ENCODE data around the gene ECE1.
"Not testable (repeated sequence)": the region's sequence is repeated elsewhere in the genome, so short reads cannot be mapped to it uniquely, and the experiment has no call there.

Gene ECE1

DNA sequence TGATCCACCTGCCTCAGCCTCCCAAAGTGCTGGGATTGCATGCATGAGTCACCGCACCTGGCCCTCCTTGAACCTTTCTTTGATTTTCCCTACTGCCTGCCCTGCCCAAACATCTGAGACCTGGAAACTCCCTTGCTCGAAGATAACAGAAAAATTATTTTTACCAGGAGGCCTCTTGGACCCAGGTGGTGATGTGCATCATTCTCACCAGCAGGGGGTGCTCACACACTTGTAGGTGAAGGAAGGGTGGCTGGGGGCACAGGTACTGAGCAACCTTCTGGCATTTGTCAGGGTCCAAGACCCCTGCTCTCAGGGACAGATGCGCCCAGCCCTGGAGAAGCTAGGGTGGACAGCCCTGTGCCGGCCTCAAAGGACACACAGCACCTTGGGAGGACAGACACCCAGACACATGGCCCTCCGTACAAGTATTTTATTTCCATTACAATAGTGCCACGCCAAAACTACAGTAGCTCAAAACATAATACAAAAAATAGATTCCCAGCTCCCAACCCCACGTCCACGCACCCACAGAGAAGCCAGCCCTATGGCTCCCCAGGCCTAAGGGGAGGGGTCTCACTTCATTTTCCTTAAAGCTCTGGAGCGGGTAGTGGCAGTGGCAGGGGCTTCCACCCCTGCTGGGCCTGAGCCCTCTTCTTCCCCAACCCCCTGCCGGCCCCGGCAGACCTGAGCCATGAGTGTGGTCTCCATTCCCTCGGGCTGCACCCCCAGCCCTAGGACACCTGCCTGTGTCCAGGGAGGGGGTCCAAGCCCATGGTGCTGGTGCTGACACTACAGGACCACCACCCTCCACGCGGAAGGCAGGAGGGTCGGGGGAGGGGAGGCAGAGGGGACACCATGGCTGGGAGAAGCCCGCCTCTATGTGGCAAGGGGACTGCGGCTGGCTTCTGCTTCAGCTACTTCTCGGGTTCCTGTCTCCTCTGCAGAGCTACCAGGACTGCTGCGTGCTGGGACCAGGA lies 73.1 kb downstream of the ECE1 start:
- DNase-seq = peak; percentile 66 to 70

DNA sequence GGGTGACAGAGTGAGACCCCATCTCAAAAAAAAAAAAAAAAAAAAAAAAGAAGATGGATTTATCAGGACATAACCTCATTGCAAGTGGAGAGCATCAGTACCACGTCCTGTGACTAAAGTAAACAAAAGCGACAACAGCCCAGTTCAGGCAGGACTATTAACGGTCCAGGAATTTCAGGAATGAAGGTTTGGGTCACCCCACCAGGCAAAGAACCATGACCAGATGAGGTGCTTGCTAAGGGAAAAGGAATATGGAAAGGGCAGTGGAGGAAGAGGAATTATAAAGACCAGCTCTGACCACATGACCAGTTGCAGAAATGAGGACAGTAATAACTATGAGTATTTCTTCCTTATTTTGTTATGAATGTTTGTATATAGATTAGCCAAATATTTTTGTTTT lies 78.1 kb downstream of the ECE1 start:
- no peak for DNase-seq

DNA sequence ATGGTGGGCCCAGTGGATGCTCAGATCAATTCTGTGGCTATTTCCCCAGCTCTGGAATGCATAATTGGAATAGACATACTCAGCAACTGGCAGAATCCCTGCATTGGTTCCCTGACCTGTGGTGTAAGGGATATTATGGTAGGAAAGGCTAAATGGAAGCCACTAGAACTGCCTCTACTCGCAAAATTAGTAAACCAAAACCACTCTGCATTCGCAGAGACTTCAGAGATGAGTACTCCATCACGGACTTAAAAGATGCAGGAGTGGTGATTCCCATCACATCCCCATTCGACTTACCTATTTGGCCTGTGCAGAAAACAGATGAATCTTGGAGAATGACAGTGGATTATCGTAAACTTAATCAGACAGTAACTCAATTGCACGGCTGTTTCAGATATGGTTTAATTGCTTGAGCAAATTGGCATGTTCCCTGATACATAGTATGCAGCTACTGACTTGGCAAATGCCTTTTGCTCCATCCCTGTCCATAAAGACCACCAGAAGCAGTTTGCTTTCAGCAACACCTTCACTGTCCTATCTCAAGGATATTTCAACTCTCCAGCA lies 82.0 kb downstream of the ECE1 start:
- not testable (repeated sequence) for DNase-seq

DNA sequence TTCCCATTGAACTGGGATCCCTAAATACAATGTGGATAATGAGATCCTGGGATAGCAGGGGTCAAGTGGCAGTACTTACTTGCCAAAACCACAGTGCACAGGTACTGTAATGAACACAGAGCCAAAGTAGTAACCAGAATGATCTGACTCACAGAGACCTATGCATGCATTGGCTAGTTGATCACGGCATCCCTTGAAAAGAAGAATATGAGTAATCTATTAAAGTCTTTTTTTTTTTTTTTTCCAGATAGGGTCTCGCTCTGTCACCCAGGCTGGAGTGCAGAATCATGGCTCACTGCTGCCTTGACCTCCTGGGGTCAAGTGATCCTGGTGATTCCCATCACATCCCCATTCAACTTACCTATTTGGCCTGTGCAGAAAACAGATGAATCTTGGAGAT lies 84.1 kb downstream of the ECE1 start:
- no peak for DNase-seq

DNA sequence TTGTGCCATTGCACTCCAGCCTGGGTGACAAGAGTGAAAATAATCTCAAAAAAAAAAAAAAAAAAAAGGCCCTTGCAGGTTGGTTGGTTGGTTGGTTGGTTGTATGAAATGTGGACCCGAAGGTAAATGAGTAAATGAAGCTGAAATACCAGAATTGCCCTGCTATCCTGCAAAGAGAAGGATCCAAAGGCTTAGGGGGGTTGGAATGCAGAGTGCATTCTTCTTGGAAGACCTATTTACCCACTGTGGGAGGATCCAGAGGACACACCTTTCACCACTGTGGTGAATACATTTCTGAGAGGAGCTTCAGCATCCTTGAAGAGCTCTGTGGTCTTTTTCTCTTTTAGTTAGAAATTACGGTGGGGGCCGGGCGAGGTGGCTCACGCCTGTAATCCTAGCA lies 84.8 kb downstream of the ECE1 start:
- DNase-seq = no peak

DNA sequence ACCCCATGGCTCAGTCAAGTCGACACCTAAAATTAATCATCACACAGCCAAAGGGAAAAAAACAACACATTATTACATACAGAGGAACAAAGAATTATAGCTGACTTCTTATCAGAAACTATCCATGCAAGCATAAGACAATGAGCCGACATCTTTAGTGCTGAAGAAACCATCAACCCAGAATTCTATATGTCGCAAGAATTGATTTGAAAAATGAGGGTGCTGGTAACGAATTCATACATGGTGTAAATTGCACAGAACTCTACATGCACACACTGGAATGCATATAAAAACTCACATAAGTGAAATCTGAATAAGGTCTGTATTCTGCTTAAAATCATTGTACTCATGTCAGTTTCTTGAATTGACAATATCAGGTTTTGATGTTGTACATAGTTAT lies 88.6 kb downstream of the ECE1 start:
- DNase-seq = no peak

DNA sequence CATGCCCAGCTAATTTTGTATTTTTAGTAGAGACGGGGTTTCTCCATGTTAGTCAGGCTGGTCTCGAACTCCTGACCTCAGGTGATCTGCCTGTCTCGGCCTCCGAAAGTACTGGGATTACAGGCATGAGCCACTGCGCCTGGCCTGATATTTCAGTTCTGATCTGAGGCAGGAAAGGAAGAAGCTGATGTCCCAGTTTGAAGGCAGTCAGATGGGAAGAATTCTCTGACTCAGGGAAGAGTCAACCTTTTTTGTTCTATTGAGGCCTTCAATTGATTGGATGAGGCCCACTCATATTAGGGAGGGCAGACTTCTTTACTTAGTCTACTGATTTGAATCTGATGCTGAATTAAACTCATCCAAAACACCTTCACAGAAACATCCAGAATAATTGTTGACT lies 89.0 kb downstream of the ECE1 start:
- DNase-seq = not testable (repeated sequence)

DNA sequence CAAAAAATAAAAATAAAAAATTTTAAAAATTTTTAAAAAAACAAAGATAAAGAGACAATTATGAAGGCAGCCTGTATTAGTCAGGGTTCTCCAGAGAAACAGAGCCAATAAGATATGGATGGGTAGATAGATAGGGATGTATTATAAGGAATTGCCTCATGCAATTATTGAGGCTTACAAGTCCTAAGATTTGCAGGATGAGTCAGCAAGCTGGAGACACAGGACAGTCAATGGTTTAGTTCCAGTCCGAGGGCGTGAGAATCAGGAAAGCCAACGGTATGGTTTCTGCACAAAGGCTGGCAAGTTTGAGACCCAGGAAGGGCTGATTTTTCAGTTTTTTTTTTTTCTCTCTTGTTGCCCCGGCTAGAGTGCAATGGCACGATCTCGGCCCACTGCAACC lies 89.5 kb downstream of the ECE1 start:
- DNase-seq = no peak

DNA sequence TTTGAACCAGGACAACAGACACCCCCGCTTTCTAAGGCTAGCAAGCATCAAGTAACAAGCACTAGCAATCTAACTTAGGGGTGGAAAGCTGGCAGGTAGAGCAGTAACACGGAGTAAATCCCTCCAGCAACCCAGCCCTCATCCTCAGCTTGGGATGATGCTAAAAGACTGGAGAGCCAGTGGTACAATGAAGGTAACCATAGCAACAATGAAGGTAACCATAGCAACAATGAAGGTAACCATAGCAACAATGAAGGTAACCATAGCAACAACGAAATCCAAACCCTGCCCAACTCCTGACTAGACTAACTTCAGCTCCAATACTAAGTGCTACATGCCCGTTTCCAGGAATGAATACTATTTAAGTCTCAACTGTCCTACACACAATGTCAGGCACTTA lies 91.3 kb downstream of the ECE1 start:
- no peak for DNase-seq

DNA sequence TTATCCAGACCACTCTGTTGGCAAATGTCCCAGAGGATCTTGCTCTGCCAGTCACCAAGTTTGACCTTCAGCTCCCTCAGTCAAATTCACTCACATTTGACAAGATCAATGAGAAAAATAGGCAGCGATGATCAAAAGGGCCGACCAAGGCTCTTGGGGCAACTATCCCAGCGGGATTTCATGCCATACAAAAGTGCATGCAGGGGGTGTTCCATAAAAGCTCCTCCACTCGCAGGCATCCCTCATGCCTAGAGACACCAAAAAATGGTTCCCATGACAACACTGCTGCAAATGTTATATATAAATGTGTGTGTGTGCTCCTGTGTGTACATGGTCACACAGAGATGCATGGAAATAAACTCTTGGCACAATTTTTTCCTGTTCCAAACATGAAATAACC lies 97.4 kb downstream of the ECE1 start:
- no peak for DNase-seq

DNA sequence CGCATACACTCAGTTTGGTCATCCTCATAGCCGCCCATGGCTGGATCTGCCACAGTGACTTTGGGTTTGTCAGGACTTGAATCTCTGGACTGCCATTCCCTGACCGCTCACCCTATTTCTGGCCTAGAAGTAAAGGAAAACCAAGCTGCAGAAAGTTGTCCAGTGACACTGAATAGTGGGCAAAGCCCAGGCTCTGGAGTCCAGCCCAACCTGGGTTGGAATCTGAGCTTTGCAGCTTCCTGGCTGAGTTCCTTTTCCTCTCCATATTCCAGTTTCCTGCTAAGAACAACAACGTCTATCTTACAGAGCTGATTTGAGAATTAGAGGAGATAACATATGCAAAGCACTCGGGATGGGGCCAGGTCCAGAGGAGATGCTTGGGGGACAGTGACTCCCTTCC lies 98.0 kb downstream of the ECE1 start:
- DNase-seq = no peak

DNA sequence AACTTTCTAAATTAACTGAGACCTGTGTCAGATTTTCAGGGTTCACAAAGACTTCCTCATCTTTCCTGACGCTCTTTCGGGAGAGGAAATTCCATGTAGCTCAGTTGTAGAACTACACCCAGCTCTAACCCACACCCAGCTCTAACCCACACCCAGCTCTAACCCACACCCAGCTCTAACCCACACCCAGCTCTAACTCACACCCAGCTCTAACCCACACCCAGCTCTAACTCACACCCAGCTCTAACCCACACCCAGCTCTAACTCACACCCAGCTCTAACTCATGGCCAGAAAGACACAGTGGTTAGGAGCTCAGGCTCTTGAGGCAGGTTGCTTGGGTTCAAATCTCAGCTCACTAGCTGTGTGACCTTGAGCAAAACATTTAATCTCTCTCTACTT lies 99.5 kb downstream of the ECE1 start:
- not testable (repeated sequence) for DNase-seq

DNA sequence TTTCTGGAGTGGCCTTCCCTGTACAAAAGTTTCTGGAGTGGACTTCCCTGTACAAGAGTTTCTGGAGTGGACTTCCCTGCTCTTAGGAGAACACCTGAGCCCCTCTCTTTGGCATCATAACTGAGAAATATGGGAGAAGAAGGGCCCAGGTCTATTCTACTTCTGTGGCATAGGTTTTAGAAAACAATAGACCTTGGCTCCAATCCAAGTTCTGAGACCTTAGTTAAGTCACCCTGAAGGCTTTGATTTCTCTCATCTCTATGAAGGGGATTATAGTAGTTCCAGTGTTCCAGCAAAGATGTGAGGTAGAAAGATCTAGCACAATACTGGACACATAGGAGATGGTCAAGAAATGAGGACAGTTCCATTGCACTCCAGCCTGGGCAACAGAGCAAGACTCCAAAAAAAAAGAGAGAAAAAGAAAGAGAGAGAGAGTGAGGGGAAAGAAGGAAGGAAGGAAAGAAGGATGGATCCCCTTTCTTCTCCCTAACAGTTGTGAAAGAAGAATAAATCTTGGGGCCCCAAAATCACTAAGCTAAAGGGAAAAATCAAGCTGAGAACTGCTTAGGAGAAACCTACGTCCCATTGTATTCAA lies 100.3 kb downstream of the ECE1 start:
- no peak for DNase-seq

DNA sequence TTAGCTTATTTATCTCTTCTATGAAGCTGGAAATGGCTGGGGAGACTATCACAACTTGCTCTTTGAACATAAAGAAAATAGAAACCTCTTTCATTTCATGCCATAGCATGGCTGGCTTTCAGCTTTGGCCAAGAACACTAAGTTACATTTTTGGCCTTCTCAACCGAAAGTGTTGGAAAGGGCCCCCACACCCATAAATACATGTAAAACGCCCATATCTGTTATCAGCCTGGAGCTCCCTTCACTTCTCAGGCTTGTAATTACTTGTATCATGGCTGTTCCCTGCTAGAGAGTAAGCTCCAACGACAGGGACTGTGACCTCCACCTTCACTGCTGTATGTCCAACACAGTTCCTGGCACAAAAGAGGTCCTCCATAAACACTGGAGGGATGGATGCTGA lies 100.8 kb downstream of the ECE1 start:
- DNase-seq = no peak

DNA sequence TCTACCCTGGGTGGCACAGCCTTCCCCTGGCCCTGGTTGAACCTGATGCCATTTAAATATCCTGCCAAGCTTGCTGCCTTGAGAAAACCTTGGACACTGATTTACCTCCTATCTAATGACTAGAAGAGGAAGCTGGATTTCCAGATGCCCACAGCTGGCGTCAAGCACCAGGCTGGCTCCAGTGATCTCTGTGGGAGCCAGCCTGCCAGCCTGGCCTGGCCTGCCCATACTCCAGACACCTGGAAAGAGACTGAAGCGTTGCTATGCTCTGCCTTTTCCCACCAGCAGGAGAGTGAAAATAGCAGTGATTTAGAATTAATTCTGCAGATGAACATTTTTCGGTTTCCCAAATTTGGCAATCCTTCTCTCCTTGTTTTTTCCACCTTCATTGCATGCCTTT lies 102.0 kb downstream of the ECE1 start:
- no peak for DNase-seq

DNA sequence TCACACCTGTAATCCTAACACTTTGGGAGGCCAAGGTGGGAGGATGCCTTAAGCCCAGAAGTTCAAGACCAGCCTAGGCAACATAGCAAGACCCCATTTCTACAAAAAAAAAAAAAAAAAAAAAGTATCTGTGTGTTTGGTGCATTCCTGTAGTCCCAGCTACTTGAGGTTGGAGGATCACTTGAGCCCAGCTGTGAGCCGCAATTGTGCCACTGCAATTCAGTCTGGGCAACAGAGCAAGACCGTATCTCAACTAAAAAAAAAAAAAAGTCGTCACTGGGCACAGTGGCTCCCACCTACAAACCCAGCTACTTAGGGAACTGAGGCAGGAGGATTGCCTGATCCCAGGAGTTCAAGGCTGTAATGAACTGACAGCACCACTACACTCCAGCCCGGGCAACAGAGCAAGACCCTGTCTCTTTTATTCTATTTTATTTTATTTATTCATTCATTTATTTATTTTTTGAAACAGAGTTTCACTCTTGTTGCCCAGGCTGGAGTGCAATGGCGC lies 105.0 kb downstream of the ECE1 start:
- no peak for DNase-seq

DNA sequence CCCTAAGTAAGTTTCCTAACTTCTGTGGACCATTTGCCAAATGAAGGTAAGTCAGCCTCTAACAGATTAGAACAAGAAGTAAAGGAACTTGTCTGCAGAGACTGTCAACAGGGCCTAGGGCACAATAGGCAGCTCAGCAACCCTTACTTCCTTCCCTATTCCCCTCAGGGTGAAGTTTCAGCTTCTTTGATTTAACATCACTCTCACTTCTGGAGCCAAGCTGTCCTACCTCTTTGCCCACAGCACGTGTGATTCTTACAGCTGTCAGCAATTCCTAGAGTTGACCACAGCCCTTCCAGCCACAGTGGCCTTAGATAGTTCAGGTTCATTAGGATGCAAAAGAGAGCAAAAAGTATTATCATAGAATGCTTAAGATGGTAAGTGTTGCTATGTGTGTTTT lies 106.0 kb downstream of the ECE1 start:
- peak in 1 of 2 donors; percentile 29 for DNase-seq

DNA sequence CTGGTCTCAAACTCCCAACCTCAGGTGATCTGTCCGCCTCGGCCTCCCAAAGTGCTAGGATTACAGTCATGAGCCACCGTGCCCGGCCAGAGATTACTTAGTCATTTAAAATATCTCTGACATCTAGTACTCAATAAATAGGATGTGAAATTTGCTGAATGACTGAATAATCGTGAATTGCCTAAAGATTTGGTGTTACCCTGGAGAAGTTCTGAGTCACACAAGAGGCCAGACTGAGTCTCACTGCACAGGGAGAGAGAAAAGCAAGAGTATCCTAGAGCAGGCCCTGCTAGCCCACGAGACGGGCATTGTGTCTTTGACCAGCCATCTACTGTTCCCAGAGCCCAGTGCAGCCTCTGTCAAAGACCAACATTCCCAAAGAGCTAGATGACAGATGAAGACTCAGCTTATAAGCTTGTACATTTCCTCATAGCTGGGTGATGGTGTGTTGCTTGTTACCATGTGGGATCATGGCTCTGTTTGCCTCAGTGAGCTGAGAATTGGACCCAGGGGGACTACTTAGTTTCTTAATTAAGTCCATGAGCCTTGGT lies 108.0 kb downstream of the ECE1 start:
- DNase-seq = no peak

DNA sequence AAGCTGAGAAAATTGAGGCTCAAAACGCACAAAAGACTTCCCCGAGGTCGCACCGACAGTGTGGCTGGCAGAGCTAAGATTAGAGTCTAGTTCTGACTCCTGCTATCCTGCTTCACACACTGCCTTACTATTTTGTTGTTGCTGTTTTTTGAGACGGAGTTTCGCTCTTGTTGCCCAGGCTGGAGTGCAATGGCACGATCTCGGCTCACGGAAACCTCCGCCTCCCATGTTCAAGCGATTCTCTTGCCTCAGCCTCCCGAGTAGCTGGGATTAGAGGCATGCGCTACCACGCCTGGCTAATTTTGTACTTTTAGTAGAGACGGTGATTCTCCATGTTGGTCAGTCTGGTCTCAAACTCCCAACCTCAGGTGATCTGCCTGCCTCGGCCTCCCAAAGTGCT lies 112.0 kb downstream of the ECE1 start:
- not testable (repeated sequence) for DNase-seq

DNA sequence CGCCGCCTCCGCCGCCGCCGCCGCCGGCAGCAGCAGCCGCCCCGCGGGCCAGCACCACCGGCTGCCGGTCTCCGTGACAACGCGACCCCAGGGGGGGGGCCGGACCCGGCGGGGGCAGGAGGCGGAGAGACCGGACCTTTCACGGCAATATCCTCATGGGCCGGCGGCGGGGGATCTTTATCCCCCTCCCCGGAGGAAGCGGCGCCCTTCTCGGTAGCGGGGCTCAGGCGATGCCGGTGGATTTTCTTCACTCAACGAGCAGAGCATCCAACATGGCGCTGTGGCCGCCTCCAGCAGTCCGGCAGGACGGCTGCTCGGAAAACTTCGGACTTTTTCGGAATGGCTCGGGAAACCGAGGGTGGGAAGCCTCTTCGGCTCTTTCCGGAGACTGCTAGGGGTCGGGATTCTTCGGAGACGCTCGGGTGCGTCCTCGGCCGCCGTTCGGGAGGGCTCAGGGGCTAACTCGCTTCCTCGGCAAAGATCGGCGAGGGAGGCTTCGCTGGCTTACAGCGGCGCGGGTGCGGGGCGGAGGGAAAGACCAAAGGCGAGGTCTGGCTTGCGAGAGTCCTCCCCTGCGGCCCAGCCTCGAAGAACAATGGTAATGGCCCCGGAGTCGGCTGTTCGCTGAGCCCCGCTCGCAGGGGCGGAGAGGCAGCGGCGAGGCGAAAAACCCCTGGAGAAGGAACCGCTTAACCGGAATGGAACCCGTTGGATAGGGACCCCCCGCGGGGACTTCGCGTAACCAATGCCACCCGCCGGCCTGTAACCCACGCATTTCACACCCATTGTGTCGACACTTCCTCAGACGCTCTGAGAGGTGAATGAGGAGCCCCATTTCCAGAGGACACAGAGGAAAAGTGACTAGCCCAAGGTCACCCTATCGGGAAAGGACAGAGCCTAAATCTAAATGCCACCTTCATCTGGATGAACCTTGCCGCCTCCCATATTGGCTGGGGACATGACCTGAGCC lies 113.4 kb downstream of the ECE1 start, which contains the start of gene EIF4G3:
Gene EIF4G3 (minus strand): TSS at position 312 of the 970 bp plus-strand sequence. CDS start 174,155 bp downstream, outside the sequence.
- DNase-seq = peak; percentile 98 to 99

DNA sequence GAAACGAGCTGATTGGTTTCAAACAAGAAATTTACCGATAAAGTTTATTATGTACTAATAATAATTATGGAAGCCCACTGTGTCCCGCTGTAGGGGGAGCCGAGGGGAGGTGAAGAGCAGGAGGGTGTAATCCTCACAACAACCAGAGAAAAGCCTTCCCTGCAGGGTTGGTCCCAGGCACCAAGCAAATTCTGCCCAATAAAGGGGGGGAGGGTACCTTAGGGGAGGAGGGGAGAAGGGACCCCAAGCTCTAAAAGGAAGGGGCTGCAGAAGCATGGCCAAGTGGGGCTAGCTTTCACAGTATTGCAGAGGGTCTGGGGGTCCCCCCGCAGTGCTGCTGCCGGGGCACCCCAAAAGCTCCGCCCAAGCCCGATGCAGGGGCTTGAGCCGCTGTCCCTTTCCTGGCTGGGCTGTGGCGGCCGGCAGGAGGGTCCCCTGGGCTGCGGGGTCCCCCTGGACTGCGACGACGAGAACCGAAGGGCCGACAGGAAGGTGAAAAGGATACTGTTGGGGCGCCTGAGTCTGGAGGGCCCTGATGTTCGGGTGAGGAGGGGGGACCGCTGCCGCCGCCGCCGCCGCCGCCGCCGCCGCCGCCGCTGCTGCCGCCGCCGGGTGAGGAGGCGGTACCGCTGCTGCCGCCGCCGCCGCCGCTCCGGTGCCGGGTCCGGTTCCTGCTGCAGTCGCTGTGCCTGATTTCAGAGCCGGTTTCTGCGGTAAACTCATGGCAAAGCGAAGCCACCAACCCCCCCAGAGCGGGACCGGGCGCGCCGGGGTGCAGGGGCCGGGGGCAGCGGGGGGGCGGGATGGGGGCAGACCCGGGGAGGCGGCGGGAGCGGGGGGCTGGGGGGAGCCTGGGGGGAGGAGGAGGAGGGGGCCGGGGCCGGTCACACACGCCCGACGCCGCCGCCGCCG lies 114.3 kb downstream of the ECE1 start:
- DNase-seq = peak; percentile 34 to 53

All from CD4-positive, alpha-beta T cell treated with Interleukin-4 for 1 hour (primary cell).